GF-D8 (cell line): ENCODE data around the gene TMSB4X.
"Not testable (repeated sequence)": the region's sequence is repeated elsewhere in the genome, so short reads cannot be mapped to it uniquely, and the experiment has no call there.

ENCODE experiments used
- DNase-seq: peaks from one replicate; lab custom pipeline; 2025; lab: John Stamatoyannopoulos, UW

Gene TMSB4X

GRCh38 chrX:12997906-12998687, 23.2 kb downstream of the TMSB4X start:
- DNase-seq: no peak

- DNase-seq: no peak
These were observed 24.5 kb downstream of the TMSB4X start for GRCh38 chrX:12999422-12999821.

GRCh38 chrX:13000301-13000811, 25.4 kb downstream of the TMSB4X start:
- no peak for DNase-seq

- DNase-seq: no peak
These were observed 26.2 kb downstream of the TMSB4X start for GRCh38 chrX:13001097-13001496.

GRCh38 chrX:13001961-13002671, 27.2 kb downstream of the TMSB4X start:
- no peak for DNase-seq

GRCh38 chrX:13005661-13006473, 31.0 kb downstream of the TMSB4X start:
- DNase-seq: no peak

- no peak for DNase-seq
These were observed 32.7 kb downstream of the TMSB4X start for GRCh38 chrX:13007519-13008188.

GRCh38 chrX:13008189-13008533, 33.3 kb downstream of the TMSB4X start:
- DNase-seq: no peak

- DNase-seq: no peak
These were observed 33.9 kb downstream of the TMSB4X start for GRCh38 chrX:13008851-13009250.

GRCh38 chrX:13009273-13009672, 34.4 kb downstream of the TMSB4X start:
- DNase-seq: no peak

GRCh38 chrX:13009844-13010243, 34.9 kb downstream of the TMSB4X start:
- DNase-seq: no peak

- DNase-seq: no peak
These were observed 35.6 kb downstream of the TMSB4X start for GRCh38 chrX:13010546-13010945.

GRCh38 chrX:13013363-13014110, 38.6 kb downstream of the TMSB4X start:
- peak; percentile 78 for DNase-seq

- DNase-seq: no peak
These were observed 39.5 kb downstream of the TMSB4X start for GRCh38 chrX:13014111-13015096.

GRCh38 chrX:13015536-13016236, 40.8 kb downstream of the TMSB4X start:
- no peak for DNase-seq

- DNase-seq: not testable (repeated sequence)
These were observed 41.8 kb downstream of the TMSB4X start for GRCh38 chrX:13016731-13017130.

- no peak for DNase-seq
These were observed 48.0 kb downstream of the TMSB4X start for GRCh38 chrX:13022926-13023325.

GRCh38 chrX:13023567-13023966, 48.7 kb downstream of the TMSB4X start:
- DNase-seq: no peak

- DNase-seq: no peak
These were observed 49.1 kb downstream of the TMSB4X start for GRCh38 chrX:13023979-13024378.
